Measurements from ENCODE around the gene CDC42. TPM values are rescaled to one million over a fixed set of nuclear protein-coding genes. Genes with fewer than 3 reads are reported as not detected.
A peak's percentile ranks its signal among the peaks of the same experiment; 100 is the strongest.

CDC42 gene
- total and polyA plus RNA-seq, 10 of the 15 experiments (the other 5 are each of a cell fraction or from before 2014, with no cell fraction given) = 184 to 479 (median 326) TPM

DNA sequence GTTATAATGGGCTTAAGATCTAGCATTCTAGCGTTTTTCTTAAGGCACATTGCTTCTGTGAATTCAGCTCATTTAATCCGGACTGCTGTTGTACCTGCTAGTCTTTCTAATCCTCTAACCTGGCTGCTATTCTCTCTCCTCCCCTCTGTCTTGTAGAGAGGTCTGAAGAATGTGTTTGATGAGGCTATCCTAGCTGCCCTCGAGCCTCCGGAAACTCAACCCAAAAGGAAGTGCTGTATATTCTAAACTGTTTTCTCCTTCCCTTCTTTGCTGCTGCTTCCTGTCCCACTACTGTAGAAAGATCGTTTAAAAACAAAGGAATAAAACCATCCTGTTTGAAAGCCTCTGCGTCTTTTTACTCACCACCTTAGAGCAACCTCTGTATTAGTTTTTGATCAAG, 37.3 kb downstream of the CDC42 start:
- ChIA-PET SMC1A (ENCODE audit: uncharacterized antibody, unreplicated experiment) (interaction anchor here (0.6 to 1.8 kb wide), 4 partner anchors 9 to 79 kb away, joined by 3 to 8 read pairs (median 4); no protein-coding TSS in a partner anchor), RAD21 (ENCODE audit: unreplicated experiment) (interaction anchor here (1.1 kb wide), 1 partner anchor 21 kb away, joined by 3 read pairs; no protein-coding TSS in a partner anchor), CTCF (interaction anchor here (0.8 to 1.3 kb wide), 3 partner anchors 10 to 65 kb away, joined by 3 read pairs; no protein-coding TSS in a partner anchor), POLR2A (interaction anchor here (1.5 kb wide), 1 partner anchor 9 kb away, joined by 6 read pairs; no protein-coding TSS in a partner anchor)
- DNase-seq (ENCODE audit: low read depth, low spot score) (no peak), FAIRE-seq (peak; percentile 35), ATAC-seq (peak; percentile 21)
- H3K4me1 ChIP-seq (ENCODE audit: control insufficient read depth, insufficient read depth, low read length) = peaks cover 27% of the 10 kb centered on the region
- TF ChIP-seq, protein P1, sequence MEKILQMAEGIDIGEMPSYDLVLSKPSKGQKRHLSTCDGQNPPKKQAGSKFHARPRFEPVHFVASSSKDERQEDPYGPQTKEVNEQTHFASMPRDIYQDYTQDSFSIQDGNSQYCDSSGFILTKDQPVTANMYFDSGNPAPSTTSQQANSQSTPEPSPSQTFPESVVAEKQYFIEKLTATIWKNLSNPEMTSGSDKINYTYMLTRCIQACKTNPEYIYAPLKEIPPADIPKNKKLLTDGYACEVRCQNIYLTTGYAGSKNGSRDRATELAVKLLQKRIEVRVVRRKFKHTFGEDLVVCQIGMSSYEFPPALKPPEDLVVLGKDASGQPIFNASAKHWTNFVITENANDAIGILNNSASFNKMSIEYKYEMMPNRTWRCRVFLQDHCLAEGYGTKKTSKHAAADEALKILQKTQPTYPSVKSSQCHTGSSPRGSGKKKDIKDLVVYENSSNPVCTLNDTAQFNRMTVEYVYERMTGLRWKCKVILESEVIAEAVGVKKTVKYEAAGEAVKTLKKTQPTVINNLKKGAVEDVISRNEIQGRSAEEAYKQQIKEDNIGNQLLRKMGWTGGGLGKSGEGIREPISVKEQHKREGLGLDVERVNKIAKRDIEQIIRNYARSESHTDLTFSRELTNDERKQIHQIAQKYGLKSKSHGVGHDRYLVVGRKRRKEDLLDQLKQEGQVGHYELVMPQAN (conservative IDR thresholded peaks at IDR 0.05) = no peak
- TF ChIP-seq EGR1 (IDR thresholded peaks at IDR 0.05; ENCODE audit: borderline replicate concordance in 1 of 2, low read depth in 2 of 2, low read length in 2 of 2) (no peak), POLR2AphosphoS2 (IDR thresholded peaks at IDR 0.05; ENCODE audit: low read depth, low read length) (no peak), GABPA (IDR thresholded peaks at IDR 0.05; ENCODE audit: low read depth) (no peak), TCF12 (IDR thresholded peaks at IDR 0.05; ENCODE audit: low read depth, low read length) (no peak), WRNIP1 (IDR thresholded peaks at IDR 0.05; ENCODE audit: borderline replicate concordance, low read depth, low read length) (no peak), TCF3 (IDR thresholded peaks at IDR 0.05; ENCODE audit: borderline replicate concordance, insufficient read depth, low read depth, low read length) (no peak), RCOR1 (conservative IDR thresholded peaks at IDR 0.05; ENCODE audit: low read depth, low read length) (no peak), PML (IDR thresholded peaks at IDR 0.05; ENCODE audit: low read length) (no peak), SUPT20H (IDR thresholded peaks at IDR 0.05; ENCODE audit: borderline replicate concordance, control insufficient read depth, low read depth, low read length) (no peak), GATAD2B (conservative IDR thresholded peaks at IDR 0.05; ENCODE audit: low read depth) (no peak), SREBF1 (IDR thresholded peaks at IDR 0.05; ENCODE audit: low read length) (no peak), RUNX3 (IDR thresholded peaks at IDR 0.05; ENCODE audit: low read length) (no peak), NFYA (IDR thresholded peaks at IDR 0.05; ENCODE audit: borderline replicate concordance, low read depth, low read length) (no peak)
- TF ChIP-seq, protein P2, sequence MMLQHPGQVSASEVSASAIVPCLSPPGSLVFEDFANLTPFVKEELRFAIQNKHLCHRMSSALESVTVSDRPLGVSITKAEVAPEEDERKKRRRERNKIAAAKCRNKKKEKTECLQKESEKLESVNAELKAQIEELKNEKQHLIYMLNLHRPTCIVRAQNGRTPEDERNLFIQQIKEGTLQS (IDR thresholded peaks at IDR 0.05; ENCODE audit: borderline replicate concordance, extremely low read depth, low read depth, low read length) = no peak
- TF ChIP-seq, protein P3, sequence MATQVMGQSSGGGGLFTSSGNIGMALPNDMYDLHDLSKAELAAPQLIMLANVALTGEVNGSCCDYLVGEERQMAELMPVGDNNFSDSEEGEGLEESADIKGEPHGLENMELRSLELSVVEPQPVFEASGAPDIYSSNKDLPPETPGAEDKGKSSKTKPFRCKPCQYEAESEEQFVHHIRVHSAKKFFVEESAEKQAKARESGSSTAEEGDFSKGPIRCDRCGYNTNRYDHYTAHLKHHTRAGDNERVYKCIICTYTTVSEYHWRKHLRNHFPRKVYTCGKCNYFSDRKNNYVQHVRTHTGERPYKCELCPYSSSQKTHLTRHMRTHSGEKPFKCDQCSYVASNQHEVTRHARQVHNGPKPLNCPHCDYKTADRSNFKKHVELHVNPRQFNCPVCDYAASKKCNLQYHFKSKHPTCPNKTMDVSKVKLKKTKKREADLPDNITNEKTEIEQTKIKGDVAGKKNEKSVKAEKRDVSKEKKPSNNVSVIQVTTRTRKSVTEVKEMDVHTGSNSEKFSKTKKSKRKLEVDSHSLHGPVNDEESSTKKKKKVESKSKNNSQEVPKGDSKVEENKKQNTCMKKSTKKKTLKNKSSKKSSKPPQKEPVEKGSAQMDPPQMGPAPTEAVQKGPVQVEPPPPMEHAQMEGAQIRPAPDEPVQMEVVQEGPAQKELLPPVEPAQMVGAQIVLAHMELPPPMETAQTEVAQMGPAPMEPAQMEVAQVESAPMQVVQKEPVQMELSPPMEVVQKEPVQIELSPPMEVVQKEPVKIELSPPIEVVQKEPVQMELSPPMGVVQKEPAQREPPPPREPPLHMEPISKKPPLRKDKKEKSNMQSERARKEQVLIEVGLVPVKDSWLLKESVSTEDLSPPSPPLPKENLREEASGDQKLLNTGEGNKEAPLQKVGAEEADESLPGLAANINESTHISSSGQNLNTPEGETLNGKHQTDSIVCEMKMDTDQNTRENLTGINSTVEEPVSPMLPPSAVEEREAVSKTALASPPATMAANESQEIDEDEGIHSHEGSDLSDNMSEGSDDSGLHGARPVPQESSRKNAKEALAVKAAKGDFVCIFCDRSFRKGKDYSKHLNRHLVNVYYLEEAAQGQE (IDR thresholded peaks at IDR 0.05; ENCODE audit: low read depth, low read length) = no peak
- TF ChIP-seq, protein P4, sequence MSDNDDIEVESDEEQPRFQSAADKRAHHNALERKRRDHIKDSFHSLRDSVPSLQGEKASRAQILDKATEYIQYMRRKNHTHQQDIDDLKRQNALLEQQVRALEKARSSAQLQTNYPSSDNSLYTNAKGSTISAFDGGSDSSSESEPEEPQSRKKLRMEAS (IDR thresholded peaks at IDR 0.05; ENCODE audit: low read depth, low read length) = no peak
- peak overlapping the region; percentile 40 for H3K4me2 ChIP-seq (ENCODE audit: control insufficient read depth, insufficient read depth)
- peaks cover 4% of the 10 kb centered on the region; the same call in 1 of the 2 replicates for H4K20me1 ChIP-seq (ENCODE audit: control insufficient read depth, insufficient read depth)
- H3K9ac ChIP-seq (ENCODE audit: control insufficient read depth, insufficient read depth, low read length) = no peak overlapping the region
- H3K9me3 ChIP-seq (replicated peaks; ENCODE audit: control insufficient read depth, insufficient read depth, low read length) = no peaks in the 10 kb centered on the region
- in situ Hi-C loops (cut with MboI) (no loop called here), intact Hi-C loops (cut with micrococcal nuclease; ENCODE audit: unreplicated experiment) (loop anchor here (5.0 kb wide), 1 partner anchor 62 kb away; no protein-coding TSS in a partner anchor)
- no peak overlapping the region for H2AFZ ChIP-seq (ENCODE audit: control insufficient read depth, low read depth, low read length)
- H3K79me2 ChIP-seq (ENCODE audit: control insufficient read depth, insufficient read depth, low read length) = peaks cover 67% of the 10 kb centered on the region
- H3K27me3 ChIP-seq (replicated peaks in 1 of 2; ENCODE audit: control insufficient read depth in 2 of 2, insufficient read depth in 2 of 2, low read length in 1 of 2) = no peaks in the 10 kb centered on the region
- peak overlapping the region; percentile 29 for H3K27ac ChIP-seq (ENCODE audit: control insufficient read depth, insufficient read depth)
- no peak overlapping the region; the same call in 1 of the 2 replicates for H3K4me3 ChIP-seq
- 15% methylated on average over 6 of the region's 6 CpGs for whole genome bisulfite sequencing (ENCODE audit: insufficient coverage, insufficient replicate concordance, low lambda C conversion rate, missing lambda C conversion rate)
- H3K36me3 ChIP-seq (ENCODE audit: control insufficient read depth in 2 of 2, insufficient read depth in 2 of 2, low read length in 1 of 2) = peaks cover 3 to 22% of the 10 kb centered on the region in 2 experiments
- no TSS peak for BruUV-seq (replicated peaks)

Data from GM12878 (cell line).